Right kidney (tissue), 1 donor: Measurements from ENCODE around the gene KIRREL3.

Experiments
- DNase-seq: peaks from one replicate; pipeline ENCODE4 v3.0.0-alpha.2; 2016

KIRREL3 gene

DNA sequence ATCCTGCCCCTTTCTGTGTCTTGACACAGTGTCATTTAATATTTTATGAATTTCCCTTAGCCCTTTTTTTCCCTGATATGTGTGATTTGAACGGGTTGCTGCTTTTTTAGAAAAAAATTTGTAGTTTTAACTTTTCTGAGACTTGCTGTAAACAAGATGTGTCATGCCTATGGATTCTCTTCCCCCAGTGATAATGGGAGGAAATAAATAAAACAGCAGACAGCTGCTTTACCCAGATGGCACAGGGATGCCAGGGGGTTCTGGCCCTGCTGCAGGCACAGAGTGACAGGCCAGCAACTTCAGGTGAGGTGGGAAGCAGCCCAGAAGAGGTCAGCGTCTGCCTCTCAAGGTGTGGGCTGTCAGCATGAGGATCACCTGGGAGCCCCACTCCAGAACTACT is 266.9 kb downstream of the KIRREL3 start:
- DNase-seq, result no peak

DNA sequence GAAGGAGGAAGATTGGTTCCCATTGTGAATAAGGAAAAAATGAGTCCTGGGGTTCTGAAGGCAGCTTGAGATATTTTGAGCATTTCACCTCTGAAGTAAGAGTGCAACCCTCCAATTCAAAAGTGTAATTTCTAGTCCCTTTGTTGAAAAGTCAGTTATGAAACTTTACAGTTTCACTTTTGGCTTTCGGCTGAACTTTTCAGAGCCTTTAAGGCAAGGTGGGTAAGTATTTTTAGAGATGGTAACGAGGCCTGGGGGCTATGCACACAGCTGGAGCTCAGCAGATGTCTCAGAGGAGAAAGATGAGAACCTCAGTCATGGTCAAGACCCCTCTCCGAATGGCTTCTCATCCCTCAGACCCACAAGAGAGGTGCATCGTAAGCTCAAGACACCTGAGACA is 267.6 kb downstream of the KIRREL3 start:
- no peak for DNase-seq

DNA sequence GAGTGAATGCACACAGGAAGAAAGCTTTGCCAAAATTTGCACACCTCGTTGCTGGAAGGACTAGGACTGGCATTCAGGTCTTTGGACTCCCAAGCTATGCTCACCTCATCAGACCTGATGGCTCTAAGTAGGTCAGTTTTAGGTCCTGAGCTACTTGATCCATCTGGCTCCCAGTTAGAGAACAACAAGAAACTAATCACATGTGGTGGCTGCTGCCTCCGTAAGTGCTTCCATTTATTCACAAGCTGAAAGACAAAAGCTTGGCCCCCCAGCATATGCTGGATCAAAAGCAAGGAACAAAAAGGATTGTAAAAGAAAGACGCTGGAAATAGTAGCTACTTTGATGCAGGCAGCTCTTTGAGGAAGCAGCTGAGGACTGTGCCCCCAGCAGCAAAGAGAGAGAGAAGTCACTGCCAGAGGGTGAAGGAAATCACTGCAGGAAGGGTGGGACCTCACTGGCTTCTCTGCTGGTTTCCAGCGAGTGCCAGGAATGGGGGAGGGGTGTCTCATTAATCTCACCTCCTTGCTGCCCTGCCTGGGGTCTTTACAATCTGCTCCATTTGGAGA is 268.9 kb downstream of the KIRREL3 start:
- no peak for DNase-seq

DNA sequence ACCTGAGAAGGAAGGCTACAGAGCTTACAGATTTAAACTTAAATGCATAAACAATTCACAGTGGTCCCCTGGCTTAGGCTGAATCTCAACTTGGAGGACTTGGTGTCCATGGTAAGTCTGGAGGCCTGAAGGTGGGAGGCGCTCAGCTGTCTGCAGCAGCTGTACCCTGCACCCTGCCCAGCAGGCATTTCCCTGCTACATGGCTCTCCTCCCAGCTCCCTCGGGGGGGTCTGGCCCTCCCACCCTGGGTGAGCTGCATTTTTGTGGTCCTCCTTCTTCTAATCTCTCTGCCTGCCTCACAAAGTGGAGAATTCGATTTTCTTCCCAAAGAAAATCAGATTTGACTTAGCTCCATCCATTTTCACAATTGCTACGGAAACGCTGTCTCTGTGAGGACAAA is 273.2 kb downstream of the KIRREL3 start:
- DNase-seq, result no peak

DNA sequence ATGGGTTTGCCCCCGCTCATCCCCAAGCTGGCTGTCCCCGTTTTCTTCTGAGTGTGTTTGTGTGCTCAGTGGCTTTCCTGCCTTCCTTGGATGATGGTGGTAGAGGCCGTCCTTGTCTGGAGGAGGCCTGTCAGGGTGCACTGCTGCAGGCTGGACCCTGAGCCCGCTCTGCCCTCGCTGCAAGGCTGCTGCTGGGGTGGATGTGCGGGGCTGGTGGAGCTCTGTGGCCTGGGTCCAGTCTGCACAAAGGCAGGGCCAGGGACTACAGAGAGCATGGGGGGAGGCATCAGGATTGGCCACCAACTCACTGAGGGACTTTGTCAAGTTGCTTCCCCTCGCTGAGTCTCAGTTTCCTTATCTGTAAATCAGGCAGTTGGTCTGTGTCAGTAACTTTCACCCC is 275.0 kb downstream of the KIRREL3 start:
- no peak for DNase-seq

DNA sequence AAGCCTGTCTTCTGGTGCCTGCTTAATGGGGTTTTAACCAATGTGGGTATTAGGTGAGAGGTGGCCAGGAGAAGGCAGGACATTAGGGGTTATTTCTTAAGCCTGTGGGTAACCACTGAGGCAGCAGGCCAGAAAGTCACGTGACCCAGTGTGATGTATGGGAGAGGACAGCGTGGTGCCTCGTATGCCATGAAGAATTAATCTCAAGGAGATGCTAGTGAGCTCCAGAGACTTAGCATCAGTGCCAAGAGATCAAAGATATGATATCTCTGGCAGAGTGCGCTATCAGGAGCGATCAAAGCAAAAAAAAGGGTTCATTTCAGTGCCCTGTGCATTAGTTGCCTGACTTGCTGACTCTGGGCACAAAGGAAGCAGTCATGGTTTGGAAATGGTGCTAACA is 275.5 kb downstream of the KIRREL3 start:
- DNase-seq, result no peak

DNA sequence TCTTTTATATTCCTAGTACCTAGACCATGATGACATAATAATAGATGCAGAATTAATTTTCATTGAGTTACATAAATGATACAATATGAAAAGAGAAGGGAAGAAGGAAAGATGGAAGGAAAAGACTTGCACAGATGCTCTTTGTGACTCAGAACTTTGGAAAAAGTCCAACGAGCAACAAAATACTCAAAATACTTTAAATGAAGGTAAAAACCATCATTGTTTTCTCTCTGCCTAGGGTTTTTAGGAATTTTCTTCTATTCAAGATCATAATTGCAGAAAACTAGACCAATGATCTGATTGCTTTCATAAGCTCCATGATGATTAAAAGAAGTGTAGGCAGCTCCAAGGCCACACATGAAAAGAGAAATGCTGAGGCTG is 276.9 kb downstream of the KIRREL3 start:
- no peak for DNase-seq

DNA sequence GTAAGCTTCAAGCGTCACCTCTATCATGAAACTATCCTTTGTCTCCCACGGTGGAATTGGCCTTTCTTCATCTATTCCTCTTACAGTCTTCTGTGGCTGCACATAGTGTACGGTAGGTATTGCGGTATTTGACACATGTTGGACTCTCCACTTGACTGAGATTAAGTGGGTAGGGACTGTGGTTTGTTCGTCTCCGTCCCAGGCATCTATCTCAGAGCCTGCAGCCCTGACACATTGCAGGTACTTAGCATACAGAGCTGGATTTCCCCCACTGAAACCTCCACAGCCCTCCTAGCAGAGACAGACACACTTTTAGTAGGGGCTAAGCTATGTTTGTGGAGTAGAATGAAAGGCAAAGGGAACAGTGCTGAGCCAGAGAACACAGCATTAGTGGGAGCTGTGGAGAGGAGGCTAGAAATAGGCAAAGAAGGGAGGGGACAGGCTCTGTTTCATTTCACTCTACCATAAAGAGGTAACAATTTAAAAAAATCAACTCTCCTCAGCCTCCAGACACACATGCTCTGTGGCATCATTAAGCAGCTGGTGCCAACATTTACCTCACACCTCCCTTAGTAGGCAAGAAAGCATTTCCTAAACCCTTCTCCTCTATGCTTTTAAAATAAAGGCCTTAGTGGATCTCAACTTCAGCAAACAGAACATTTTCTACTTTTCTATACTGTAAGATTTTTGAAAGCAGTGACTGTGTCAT is 277.5 kb downstream of the KIRREL3 start:
- DNase-seq, result no peak

DNA sequence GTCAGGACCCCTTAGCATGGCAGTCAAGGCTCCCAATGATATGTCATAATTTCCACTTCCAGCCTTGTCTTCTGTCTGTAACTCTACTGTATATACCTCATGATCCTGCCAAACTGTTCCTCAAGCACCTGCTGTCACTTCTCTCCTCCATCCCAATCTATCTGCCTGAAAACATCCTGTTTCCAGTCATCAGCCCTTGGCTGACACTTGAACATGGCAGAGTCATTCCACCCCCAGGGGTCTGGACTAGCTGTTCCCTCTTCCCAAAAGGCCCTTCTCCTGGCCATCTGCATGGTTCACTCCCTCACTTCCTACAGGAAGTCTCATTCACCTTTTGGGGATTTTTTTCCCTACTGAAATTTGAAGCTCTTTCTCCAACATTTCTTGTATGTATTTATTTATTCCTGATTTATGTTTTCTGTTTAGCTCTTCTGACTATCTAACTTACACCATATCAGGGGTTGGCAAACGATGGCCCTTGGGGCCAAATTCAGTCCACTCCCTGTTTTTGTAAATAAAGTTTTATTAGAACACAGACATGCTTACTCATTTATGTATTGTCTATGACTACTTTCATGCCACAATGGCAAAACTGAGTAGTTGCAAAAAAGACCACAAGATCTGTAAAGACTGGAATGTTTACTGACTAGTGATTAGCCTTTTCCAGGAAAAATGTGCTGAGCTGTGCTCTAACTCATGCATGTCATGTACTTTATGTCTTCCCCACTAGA is 278.4 kb downstream of the KIRREL3 start:
- DNase-seq, result no peak

DNA sequence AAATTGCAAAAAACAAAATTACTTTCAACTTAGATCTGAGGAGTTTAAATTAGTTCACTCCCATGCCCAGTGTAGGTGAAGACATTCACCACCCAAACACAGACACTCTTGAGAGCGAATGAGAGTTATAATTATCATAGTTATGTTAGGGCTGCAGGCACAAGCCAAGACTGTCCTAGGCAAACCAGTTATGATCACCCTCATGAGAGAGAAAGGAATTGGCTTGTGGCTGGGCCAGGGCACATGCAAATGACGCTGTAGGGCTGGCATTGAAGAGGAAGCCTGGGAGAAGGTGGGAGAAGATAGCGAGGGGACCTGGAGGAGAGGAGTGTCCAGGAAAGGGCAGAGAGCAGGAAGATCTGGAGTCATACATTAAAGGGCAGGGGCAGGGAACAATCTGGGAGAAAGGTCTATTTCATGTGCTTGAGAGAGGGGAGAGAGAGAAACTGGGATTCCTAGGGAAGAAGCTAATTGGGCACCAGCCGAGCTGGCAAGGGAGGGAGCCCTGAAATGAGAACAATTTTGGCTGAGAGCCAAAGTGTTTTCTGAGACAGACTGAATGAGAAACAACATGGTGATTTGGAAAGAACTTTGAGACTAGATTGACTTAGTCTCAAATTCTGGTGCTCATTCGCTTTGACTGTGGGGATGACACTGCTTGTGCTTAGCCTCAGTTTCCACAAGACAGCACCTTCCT is 279.9 kb downstream of the KIRREL3 start:
- no peak for DNase-seq

DNA sequence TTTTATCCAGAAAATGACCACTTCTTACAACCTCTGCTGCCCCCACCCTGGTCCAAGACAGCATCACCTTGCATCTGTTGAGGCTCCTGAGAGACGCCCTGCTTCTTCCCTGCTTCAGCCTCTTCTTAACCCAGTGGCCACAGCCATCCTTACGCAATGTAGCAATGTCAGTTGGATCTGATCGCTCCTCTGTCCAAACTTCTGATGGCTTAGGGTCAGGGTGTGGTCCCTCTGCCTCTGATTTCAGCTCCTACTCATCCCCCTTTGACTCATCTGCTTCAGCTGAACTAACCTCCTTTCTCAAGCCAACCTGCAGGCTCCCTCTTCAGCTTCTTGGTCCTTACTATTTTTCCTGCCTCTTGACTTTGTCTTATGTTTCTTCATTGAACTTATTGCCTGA is 280.8 kb downstream of the KIRREL3 start:
- DNase-seq, result no peak

DNA sequence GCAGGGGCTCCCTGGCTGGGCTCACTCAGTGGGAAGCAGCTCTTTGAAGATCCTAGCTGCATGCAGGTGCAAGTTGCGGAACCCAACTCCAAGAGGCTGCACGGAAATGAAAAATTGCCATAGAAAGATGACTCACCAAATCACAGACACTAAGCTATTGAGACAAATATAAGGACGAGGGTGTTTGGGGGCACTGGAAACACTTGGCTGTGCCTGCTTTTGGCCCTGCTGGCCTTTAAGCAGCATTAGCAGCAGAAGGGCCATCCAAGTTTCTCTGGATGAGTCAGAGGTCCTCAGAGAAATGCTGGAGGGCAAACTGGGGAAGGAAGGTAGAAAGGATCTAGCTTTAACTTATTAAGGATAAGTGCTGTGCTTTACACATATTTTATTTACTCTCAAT is 282.3 kb downstream of the KIRREL3 start:
- DNase-seq, result no peak

DNA sequence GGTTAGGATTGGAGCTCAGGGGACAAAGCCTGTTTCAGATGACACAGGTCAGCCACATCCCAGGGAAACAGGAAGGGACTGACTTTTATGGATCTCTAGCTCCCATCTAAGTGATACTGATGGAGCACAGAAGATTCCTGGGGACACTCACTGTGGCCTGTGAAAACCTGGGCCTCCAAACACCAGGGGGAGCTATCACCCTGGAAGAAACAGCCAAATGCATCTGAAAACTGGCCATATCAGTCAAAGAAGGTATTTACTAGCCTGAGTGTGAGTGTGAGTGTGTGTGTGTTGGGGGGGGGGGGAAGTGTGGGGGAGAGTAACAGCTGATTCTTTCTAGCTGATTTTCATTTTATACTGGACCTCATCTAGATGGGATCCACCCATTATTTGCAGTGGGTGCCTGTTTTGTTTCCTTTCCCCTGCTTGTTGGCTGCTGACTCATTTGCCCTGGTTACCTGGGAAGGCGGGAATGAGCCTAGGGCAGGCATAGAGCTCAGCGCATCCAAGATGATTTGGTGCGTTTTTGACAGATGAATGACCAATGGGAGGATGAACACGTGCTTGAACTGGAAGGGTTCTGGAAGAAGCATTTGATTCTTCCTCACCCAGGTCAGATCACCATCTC is 284.0 kb downstream of the KIRREL3 start:
- DNase-seq, result peak; percentile 42

DNA sequence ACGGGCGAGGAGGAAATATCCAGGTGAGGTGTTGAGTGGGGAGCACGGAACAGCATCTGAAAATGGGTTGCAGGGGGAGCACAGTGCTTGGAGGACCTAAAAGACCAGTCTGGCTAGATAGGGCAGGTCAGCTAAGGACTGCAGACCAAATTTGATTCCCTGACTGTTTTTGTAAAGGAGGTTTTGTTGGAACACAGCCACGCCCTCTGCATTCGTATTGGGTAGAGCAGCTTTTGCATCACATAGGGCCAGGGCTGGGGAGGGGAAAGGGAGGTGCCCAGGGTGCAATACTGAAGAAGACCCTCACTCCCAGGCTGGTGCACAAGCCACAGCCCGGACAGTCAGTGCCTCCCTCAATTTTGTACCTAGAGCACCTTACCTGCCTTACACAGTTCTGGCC is 286.8 kb downstream of the KIRREL3 start:
- no peak for DNase-seq

DNA sequence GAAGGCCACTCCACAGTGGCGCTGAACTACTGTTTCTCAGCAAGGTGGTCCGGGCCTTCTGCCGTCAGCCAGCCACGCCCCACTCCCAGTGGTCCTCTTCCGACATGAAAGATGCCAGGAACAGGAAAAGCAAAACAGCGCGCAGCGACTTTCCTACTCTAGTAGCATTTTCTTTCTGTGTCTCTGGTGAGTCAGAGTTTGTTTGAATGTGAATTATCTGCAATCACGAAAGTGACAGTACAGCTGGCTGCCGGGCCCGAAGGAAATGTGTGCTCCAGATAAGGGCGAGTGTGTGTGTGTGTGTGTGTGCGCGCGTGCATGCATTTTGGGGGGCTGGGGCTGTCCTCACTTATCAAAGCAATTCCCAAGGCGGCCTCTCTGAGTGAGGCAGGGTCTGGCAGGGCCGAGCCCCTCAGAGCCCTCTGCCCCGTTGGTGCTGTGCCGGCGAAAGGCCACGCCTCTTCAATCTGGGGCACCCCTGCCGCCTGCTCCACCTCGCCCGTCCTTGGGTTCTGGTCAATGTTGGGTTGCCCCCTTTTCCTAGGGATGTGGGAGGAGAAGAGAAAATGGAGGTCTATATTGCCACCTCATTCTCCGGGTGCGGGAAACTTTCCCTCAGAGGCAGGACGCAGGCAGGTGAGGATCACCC is 288.5 kb downstream of the KIRREL3 start:
- no peak for DNase-seq

DNA sequence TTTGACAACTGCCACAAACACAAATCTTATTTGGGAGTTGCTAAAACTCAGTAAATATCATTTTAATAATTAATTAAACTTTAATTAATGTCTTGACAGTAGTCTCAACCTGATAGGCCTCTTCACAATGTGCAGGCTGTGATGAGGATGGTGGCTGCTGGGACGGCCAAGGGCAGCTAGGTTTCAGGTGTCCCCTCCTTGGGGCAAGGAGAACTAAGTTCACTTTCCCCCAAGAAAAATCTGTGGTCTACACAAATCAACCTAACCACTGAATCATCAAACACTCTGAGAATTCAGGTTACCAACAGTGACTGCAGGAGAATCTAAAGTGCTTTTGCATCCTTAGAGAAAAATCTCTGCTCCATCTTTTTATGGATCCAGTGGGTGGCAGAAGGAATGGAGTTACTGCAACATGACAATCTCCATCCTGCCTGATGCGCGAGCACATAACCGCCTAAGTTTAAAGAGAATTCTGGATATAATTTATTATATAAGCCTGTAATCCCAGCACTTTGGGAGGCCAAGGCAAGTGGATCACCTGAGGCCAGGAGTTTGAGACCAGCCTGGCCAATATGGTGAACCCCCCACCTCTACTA is 289.7 kb downstream of the KIRREL3 start:
- DNase-seq, result no peak

DNA sequence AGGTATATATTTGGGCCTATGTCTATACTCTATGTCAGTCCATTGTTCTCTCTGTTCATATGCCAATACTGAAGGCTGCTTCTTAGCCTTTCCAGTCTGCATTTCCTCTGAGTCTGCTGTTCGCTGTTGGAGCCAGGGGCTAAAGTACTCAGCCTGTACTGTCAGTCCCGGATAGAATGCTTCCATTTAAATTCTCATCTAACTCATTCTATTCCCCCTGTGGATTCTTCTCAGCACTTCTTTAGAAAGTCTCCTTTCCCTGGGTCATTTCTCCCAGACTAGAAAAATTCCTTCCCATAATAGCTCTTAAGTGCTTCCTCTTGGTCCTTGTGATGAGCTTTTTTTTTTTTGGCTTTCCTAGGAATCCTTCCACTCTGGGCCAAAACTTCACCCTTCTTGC is 293.1 kb downstream of the KIRREL3 start:
- DNase-seq, result no peak

DNA sequence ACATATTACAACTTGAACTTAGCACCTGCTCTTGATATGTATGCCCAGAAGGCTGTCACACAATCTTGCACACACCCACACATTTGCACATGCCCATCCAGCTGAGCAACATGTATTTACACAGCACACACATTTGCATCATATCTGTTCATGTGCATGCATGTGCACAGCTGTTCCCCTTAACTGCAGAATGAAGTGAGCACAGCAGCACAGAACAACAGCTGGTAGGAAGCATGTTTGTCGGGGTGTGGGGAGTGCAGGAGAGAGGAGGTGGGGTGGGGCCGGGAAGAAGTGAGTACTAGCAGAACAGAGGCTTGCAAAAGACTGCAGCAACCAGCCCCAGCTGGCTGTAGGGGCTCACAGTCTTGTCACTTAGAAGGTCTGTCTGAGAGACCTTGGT is 296.5 kb downstream of the KIRREL3 start:
- DNase-seq, result no peak

DNA sequence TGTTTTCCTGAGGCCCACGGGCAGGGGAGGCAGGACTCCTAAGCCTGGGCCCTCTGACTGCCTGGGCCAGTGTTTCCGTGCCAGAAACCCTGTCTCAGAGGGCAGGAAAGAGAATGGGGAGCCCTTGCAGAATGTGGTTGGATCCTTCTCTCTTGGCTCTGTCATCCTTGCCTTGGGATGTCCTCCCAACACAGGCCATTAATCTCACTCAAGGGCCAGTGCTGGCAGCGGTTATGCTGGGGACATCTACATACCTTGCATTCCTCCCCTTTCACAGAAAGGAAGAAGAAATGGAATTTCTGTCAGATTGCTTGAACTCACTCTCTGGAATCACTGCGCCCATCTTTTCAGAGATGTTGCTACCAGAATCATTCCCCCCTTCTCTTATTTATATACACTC is 296.9 kb downstream of the KIRREL3 start:
- no peak for DNase-seq

DNA sequence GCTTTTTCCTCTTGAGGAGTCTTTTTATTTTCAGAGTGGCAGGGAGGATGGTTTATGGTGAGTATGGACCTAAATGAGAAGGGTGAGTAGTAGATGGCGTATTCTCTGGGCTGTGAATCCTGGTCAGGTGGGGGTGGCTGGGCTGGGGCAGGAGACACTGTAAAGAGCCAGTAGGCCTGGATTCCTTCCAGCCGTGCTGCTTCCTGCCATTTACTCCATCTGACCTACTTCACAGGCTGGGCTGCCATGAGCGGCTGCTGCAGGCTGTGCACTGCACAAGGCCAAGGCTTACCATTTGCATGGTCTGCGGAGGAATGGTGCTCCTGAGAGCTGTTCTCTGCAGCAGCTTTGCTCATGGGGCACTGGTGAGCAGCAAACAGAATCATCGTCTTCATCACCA is 297.6 kb downstream of the KIRREL3 start:
- DNase-seq, result no peak

DNA sequence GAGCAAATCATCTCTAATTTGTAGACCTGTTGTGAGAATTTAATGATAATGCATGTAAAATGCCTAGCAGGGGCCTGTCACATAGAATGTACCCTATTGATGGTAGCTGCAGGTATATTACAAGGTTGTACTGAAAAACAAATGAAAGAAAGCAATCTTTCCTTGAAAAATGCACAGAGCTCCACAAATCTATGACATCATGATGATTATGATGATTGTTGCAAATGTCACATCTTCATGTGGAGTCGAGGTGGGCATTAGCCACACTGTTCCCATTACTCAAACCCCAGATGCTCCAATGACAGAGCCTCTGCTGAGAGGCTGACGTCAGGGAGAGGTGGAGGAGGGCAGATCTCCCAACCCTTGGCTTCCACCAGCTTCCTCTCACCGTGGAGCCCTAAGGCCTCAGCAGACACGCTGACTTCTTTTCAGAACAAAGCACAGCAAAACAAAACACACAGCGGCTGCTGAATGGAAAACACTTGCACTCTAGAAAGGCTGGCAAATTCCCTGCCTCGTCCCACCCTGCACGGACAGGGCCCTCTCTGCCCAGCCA is 298.3 kb downstream of the KIRREL3 start:
- DNase-seq, result no peak

DNA sequence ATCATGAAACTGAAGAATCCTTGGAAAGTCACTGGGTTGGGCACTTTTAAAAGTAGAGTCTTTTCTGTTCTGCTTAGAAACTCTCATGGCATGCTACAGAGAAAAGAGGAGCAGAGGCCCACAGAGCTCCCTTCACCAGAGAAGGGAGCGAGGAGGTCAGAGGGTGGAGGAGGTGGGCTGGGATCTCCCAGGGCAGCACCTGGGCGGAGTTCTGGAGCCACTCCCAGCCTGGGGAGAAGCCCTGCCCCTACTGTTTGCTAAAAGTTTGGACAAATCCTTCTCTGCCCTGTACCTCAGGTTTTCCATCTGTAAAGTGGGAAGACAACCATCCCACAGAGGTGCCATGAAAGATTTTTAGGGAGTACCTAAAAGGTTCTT is 299.1 kb downstream of the KIRREL3 start:
- no peak for DNase-seq
